Osteoblast (primary cell): Measurements from ENCODE around the gene PACS1. TPM values are rescaled to one million over a fixed set of nuclear protein-coding genes. Genes with fewer than 3 reads are reported as not detected.
"Not testable (repeated sequence)": the region's sequence is repeated elsewhere in the genome, so short reads cannot be mapped to it uniquely, and the experiment has no call there.

Experiments used
- DNase-seq: peaks from one replicate; pipeline ENCODE4 v3.0.0; 2011; ENCODE audit warnings: low spot score, mixed read lengths; ENCODE audit not compliant: insufficient read length; ENCODE audit errors: missing footprints
- H2AFZ ChIP-seq: 2 replicates; pipeline ENCODE4 v1.6.0; 2011; ENCODE audit warnings: mild to moderate bottlenecking, low read length
- H3K27ac ChIP-seq: 2 replicates; pipeline ENCODE4 v1.5.1; 2011; ENCODE audit warnings: mild to moderate bottlenecking, low read depth, low read length, moderate library complexity
- H3K27me3 ChIP-seq: 2 replicates; pipeline ENCODE4 v1.6.0; 2012; ENCODE audit warnings: mild to moderate bottlenecking, control low read depth, inconsistent platforms, low read length, moderate library complexity; ENCODE audit not compliant: insufficient read depth
- H3K36me3 ChIP-seq: 2 replicates; pipeline ENCODE4 v1.5.1; 2011; ENCODE audit warnings: mild to moderate bottlenecking, low read length, control low read depth, moderate library complexity; ENCODE audit not compliant: insufficient read depth
- H3K4me1 ChIP-seq: 2 replicates; pipeline ENCODE4 v1.5.1; 2011; ENCODE audit warnings: mild to moderate bottlenecking, low read length, control low read depth, moderate library complexity; ENCODE audit not compliant: insufficient read depth
- H3K4me2 ChIP-seq: 2 replicates; pipeline ENCODE4 v1.6.0; 2011; ENCODE audit warnings: mild to moderate bottlenecking, low read length; ENCODE audit not compliant: insufficient read depth
- H3K4me3 ChIP-seq: fragments of 200-600 bp; sonication (generic); 3 replicates; pipeline ENCODE4 v1.5.1; 2012; ENCODE audit warnings: mild to moderate bottlenecking, low read length, inconsistent platforms; ENCODE audit not compliant: insufficient read depth
- H3K79me2 ChIP-seq: 2 replicates; pipeline ENCODE4 v1.6.0; 2012; ENCODE audit warnings: mild to moderate bottlenecking, low read length, control low read depth, inconsistent platforms; ENCODE audit not compliant: insufficient read depth
- H3K9me3 ChIP-seq: 2 replicates; pipeline ENCODE4 v1.5.1; 2011; ENCODE audit warnings: low read depth, low read length, control low read depth
- H4K20me1 ChIP-seq: 2 replicates; pipeline ENCODE4 v1.6.0; 2012; ENCODE audit warnings: mild to moderate bottlenecking, low read length, control low read depth; ENCODE audit not compliant: insufficient read depth
- total RNA-seq: library from RNA; depleted of rRNA; stranded (reverse); fragments of >200 nt; gene quantifications from 2 replicates; pipeline ENCODE4 v1.2.3, GENCODE V29; 2012
- TF ChIP-seq, protein P1 (sequence below): IDR thresholded peaks from 2 replicates; pipeline ENCODE4 v1.5.1; 2011; ENCODE audit warnings: mild to moderate bottlenecking, low read depth, low read length, moderate library complexity; ENCODE audit errors: extremely low read depth

PACS1 gene
- total RNA-seq, 1 donor: 38.0 TPM

DNA sequence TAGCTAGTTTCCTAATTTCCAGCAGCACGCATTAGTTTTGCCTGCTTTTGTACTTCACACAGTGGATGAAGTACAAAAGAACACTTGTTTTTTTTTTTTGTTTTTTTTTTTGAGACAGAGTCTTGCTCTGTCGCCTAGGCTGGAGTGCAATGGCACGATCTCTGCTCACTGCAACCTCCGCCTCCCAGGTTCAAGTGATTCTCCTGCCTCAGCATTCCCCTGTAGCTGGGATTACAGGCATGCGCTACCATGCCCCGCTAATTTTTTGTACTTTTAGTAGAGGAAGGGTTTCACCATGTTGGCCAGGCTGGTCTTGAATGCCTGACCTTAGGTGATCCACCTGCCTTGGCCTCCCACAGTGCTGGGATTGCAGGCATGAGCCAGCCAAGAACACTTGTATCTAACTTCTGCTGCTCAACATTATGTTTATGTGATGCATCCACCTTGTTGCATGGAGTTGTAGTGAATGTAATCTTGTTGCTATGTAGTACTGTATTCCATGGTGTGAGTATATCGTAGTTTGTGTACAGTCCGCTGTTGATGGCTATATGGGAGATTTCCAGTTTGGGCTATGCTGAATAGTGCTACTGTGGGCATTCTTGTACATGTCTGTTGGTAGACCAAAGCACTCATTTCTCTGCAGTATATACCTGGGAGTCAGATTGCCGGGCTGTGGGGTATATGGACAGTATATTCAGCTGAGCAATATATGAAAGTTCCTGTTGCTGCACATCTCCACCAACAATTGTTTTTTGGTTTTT is 17.3 kb downstream of the PACS1 start:
- no peak for DNase-seq
- H3K4me3 ChIP-seq: no peak overlapping the region
- no peaks in the 10 kb centered on the region for H3K9me3 ChIP-seq
- no peak overlapping the region for H2AFZ ChIP-seq
- H3K27ac ChIP-seq: no peak overlapping the region
- no peaks in the 10 kb centered on the region for H3K27me3 ChIP-seq
- H3K79me2 ChIP-seq: peaks cover 79% of the 10 kb centered on the region
- H3K4me2 ChIP-seq: no peak overlapping the region
- TF ChIP-seq, protein P1, sequence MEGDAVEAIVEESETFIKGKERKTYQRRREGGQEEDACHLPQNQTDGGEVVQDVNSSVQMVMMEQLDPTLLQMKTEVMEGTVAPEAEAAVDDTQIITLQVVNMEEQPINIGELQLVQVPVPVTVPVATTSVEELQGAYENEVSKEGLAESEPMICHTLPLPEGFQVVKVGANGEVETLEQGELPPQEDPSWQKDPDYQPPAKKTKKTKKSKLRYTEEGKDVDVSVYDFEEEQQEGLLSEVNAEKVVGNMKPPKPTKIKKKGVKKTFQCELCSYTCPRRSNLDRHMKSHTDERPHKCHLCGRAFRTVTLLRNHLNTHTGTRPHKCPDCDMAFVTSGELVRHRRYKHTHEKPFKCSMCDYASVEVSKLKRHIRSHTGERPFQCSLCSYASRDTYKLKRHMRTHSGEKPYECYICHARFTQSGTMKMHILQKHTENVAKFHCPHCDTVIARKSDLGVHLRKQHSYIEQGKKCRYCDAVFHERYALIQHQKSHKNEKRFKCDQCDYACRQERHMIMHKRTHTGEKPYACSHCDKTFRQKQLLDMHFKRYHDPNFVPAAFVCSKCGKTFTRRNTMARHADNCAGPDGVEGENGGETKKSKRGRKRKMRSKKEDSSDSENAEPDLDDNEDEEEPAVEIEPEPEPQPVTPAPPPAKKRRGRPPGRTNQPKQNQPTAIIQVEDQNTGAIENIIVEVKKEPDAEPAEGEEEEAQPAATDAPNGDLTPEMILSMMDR: no peak
- H3K4me1 ChIP-seq: peaks cover 26% of the 10 kb centered on the region
- peaks cover 39% of the 10 kb centered on the region for H4K20me1 ChIP-seq
- peaks cover 3% of the 10 kb centered on the region for H3K36me3 ChIP-seq

DNA sequence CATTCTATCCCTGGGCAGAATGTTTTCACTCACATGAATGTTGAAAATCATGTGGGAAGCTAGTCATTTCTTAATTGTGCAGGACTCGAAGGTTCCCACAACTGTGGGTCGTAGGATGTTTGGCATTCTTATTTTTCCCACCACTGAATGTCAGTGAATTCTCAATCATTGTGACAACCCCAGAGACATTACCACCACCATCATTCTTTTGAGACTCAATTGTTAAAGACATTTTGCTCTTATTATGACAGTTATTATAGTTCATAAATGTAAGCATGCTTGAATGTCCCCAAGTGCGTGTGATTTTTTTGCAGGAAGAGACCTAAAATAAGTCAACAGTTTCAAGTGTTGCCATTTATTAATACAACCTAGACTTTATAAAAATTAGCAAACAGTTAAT is 19.0 kb downstream of the PACS1 start:
- peaks cover 8% of the 10 kb centered on the region for H3K4me1 ChIP-seq
- H3K36me3 ChIP-seq: peaks cover 3% of the 10 kb centered on the region
- no peak for DNase-seq
- H3K79me2 ChIP-seq: peaks cover 63% of the 10 kb centered on the region
- H3K4me2 ChIP-seq: no peak overlapping the region
- no peak overlapping the region for H3K27ac ChIP-seq
- no peak overlapping the region for H2AFZ ChIP-seq
- no peak overlapping the region for H3K4me3 ChIP-seq
- TF ChIP-seq, protein P1: no peak
- H3K27me3 ChIP-seq: no peaks in the 10 kb centered on the region
- H3K9me3 ChIP-seq: no peaks in the 10 kb centered on the region
- H4K20me1 ChIP-seq: peaks cover 25% of the 10 kb centered on the region

DNA sequence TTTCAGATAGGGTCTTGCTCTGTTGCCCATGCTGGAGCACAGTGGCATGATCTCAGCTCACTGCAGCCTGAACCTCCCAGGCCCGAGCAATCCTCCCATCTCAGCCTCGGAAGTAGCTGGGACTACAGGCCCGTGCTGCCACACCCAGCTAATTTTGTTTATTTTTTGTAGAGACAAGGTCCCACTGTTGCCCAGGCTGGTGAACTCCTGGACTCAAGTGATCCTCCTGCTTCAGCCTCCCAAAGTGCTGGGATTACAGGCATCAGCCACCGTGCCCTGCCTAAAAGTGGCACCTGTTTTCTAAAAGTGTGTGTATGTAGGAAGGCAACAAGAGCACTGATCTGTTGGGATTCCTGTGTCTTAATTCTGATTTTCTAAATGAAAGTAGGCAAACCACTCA is 20.2 kb downstream of the PACS1 start:
- Histone ChIP-seq H3K36me3 (peaks cover 3% of the 10 kb centered on the region), H4K20me1 (peaks cover 17% of the 10 kb centered on the region), H2AFZ (no peak overlapping the region), H3K4me3 (no peak overlapping the region), H3K27me3 (no peaks in the 10 kb centered on the region), H3K4me2 (no peak overlapping the region), H3K27ac (no peak overlapping the region), H3K4me1 (no peaks in the 10 kb centered on the region), H3K79me2 (peaks cover 52% of the 10 kb centered on the region), H3K9me3 (no peaks in the 10 kb centered on the region)
- TF ChIP-seq, protein P1: no peak
- DNase-seq: no peak

DNA sequence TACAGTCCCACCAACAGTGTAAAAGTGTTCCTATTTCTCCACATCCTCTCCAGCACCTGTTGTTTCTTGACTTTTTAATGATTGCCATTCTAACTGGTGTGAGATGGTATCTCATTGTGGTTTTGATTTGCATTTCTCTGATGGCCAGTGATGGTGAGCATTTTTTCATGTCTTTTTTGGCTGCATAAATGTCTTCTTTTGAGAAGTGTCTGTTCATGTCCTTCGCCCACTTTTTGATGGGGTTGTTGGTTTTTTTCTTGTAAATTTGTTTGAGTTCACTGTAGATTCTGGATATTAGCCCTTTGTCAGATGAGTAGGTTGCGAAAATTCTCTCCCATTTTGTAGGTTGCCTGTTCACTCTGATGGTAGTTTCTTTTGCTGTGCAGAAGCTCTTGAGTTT is 22.1 kb downstream of the PACS1 start:
- H2AFZ ChIP-seq, H4K20me1 ChIP-seq, H3K36me3 ChIP-seq, H3K4me3 ChIP-seq, H3K27me3 ChIP-seq, DNase-seq, H3K9me3 ChIP-seq, H3K27ac ChIP-seq, H3K4me1 ChIP-seq, H3K4me2 ChIP-seq: not testable (repeated sequence)
- H3K79me2 ChIP-seq: peaks cover 47% of the 10 kb centered on the region

DNA sequence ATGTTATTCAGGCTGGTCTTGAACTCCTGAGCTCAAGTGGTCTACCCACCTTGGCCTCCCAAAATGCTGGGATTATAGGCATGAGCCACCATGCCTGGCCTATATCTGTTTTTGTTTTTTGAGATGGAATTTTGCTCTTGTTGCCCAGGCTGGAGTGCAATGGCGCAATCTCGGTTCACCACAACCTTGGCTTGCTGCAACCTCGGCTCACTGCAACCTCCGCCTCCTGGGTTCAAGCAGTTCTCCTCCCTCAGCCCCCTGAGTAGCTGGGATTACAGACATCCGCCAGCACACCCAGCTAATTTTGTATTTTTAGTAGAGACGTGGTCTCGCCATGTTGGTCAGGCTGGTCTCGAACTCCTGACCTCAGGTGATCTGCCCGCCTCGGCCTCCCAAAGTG is 29.7 kb downstream of the PACS1 start:
- not testable (repeated sequence) for H3K36me3 ChIP-seq, H4K20me1 ChIP-seq, H3K27ac ChIP-seq, H3K9me3 ChIP-seq, DNase-seq, H3K4me3 ChIP-seq, H3K4me1 ChIP-seq, H3K4me2 ChIP-seq, H2AFZ ChIP-seq, H3K27me3 ChIP-seq
- H3K79me2 ChIP-seq: peaks cover 70% of the 10 kb centered on the region
